Immature natural killer cell (primary cell): ENCODE data around the gene CCDC69. TPM values are rescaled to one million over a fixed set of nuclear protein-coding genes. Genes with fewer than 3 reads are reported as not detected.
"Not testable (repeated sequence)": the region's sequence is repeated elsewhere in the genome, so short reads cannot be mapped to it uniquely, and the experiment has no call there.

ENCODE experiments used
- DNase-seq, 3 donors: peaks; one replicate each; pipeline ENCODE4 v3.0.0; 2022; ENCODE audit warnings: mixed read lengths in 1 of 3
- H3K27ac Mint-ChIP-seq, 6 donors: one replicate each; pipeline ENCODE4 v1.8.0; 2020; ENCODE audit warnings: mixed read lengths in 6 of 6, mild to moderate bottlenecking in 5 of 6, inconsistent platforms in 4 of 6, moderate library complexity in 3 of 6
- H3K27me3 Mint-ChIP-seq, 3 donors: one replicate each; pipeline ENCODE4 v1.8.0; 2020 to 2021; ENCODE audit warnings: low read depth in 3 of 3, mild to moderate bottlenecking in 3 of 3, mixed read lengths in 3 of 3, moderate library complexity in 3 of 3, inconsistent platforms in 1 of 3
- H3K36me3 Mint-ChIP-seq, 3 donors: one replicate each; pipeline ENCODE4 v1.8.0; 2020; ENCODE audit warnings: mixed read lengths in 3 of 3, inconsistent platforms in 2 of 3, mild to moderate bottlenecking in 2 of 3
- H3K4me1 Mint-ChIP-seq, 2 donors: one replicate each; pipeline ENCODE4 v1.8.0; 2020; ENCODE audit warnings: inconsistent platforms in 2 of 2, mild to moderate bottlenecking in 2 of 2, mixed read lengths in 2 of 2, moderate library complexity in 1 of 2
- H3K4me3 Mint-ChIP-seq, 5 donors: one replicate each; pipeline ENCODE4 v1.8.0; 2020; ENCODE audit warnings: mild to moderate bottlenecking in 5 of 5, mixed read lengths in 5 of 5, inconsistent platforms in 3 of 5, moderate library complexity in 3 of 5
- H3K9me3 Mint-ChIP-seq, 6 donors: one replicate each; pipeline ENCODE4 v1.8.0; 2020; ENCODE audit warnings: mild to moderate bottlenecking in 6 of 6, mixed read lengths in 6 of 6, inconsistent platforms in 4 of 6, moderate library complexity in 3 of 6
- polyA plus RNA-seq, 3 donors: library from polyadenylated mRNA; unstranded; fragments of 300-500 nt; fragmentation: Illumina TruSeq; gene quantifications; one replicate each; pipeline ENCODE4 v1.2.3, GENCODE V29; 2021

Gene CCDC69
- 100 to 1,000 TPM in 2 of 3 donors, 10 to 100 TPM in 1; 88.1 to 256 (median 149) TPM for polyA plus RNA-seq

- Mint-ChIP-seq H3K4me1 (peaks cover 61 to 64% of the 10 kb centered on the region in 2 donors), H3K36me3 (peaks cover 0 to 11% (median 6%) of the 10 kb centered on the region in 3 donors), H3K27ac (peak within 1 kb of the TSS; percentile 94 to 98 (median 97)), H3K9me3 (no peaks in the 10 kb centered on the region), H3K4me3 (peak within 1 kb of the TSS; percentile 89 to 99 (median 96)), H3K27me3 (peaks cover 0 to 15% (median 0%) of the 10 kb centered on the region in 3 donors)
- peak; percentile 64 to 67 (median 65) for DNase-seq
Measured at GRCh38 chr5:151223447-151224264, at the start of gene CCDC69. TSS of gene CCDC69 (minus strand) at chr5:151224092. CDS start at chr5:151223970, 122 bp downstream.

- no peak overlapping the region for H3K4me3 Mint-ChIP-seq
- no peak overlapping the region for H3K27ac Mint-ChIP-seq
- DNase-seq = no peak
- no peaks in the 10 kb centered on the region for H3K4me1 Mint-ChIP-seq
- no peaks in the 10 kb centered on the region for H3K9me3 Mint-ChIP-seq
- H3K36me3 Mint-ChIP-seq = peaks cover 0 to 16% (median 10%) of the 10 kb centered on the region in 3 donors
- no peaks in the 10 kb centered on the region for H3K27me3 Mint-ChIP-seq
Measured at GRCh38 chr5:151271336-151271735, 47.4 kb upstream of the CCDC69 start.

- H3K27me3 Mint-ChIP-seq = no peaks in the 10 kb centered on the region
- no peak overlapping the region for H3K27ac Mint-ChIP-seq
- DNase-seq = no peak
- H3K36me3 Mint-ChIP-seq = peaks cover 0 to 18% (median 10%) of the 10 kb centered on the region in 3 donors
- H3K4me3 Mint-ChIP-seq = no peak overlapping the region
- H3K4me1 Mint-ChIP-seq = no peaks in the 10 kb centered on the region
- no peaks in the 10 kb centered on the region for H3K9me3 Mint-ChIP-seq
Measured at GRCh38 chr5:151270599-151270998, 46.7 kb upstream of the CCDC69 start.

GRCh38 chr5:151267491-151268260 is 43.8 kb upstream of the CCDC69 start:
- no peaks in the 10 kb centered on the region for H3K4me1 Mint-ChIP-seq
- no peak overlapping the region for H3K27ac Mint-ChIP-seq
- H3K9me3 Mint-ChIP-seq = no peaks in the 10 kb centered on the region
- DNase-seq = no peak
- H3K27me3 Mint-ChIP-seq = no peaks in the 10 kb centered on the region
- no peak overlapping the region for H3K4me3 Mint-ChIP-seq
- peaks cover 3 to 25% (median 25%) of the 10 kb centered on the region in 3 donors for H3K36me3 Mint-ChIP-seq

- Mint-ChIP-seq H3K4me1 (no peaks in the 10 kb centered on the region), H3K36me3 (peaks cover 3 to 33% (median 32%) of the 10 kb centered on the region in 3 donors), H3K27me3 (no peaks in the 10 kb centered on the region), H3K9me3 (no peaks in the 10 kb centered on the region), H3K27ac (no peak overlapping the region), H3K4me3 (no peak overlapping the region)
- DNase-seq = no peak
Measured at GRCh38 chr5:151264113-151264512, 40.2 kb upstream of the CCDC69 start.

GRCh38 chr5:151262532-151262931 is 38.6 kb upstream of the CCDC69 start:
- no peak overlapping the region for H3K4me3 Mint-ChIP-seq
- no peak overlapping the region for H3K27ac Mint-ChIP-seq
- DNase-seq = no peak
- H3K36me3 Mint-ChIP-seq = peaks cover 3 to 28% (median 25%) of the 10 kb centered on the region in 3 donors
- no peaks in the 10 kb centered on the region for H3K4me1 Mint-ChIP-seq
- no peaks in the 10 kb centered on the region for H3K9me3 Mint-ChIP-seq
- H3K27me3 Mint-ChIP-seq = no peaks in the 10 kb centered on the region

GRCh38 chr5:151259931-151260330 is 36.0 kb upstream of the CCDC69 start:
- no peak for DNase-seq
- peaks cover 3 to 22% (median 14%) of the 10 kb centered on the region in 3 donors for H3K36me3 Mint-ChIP-seq
- no peak overlapping the region for H3K4me3 Mint-ChIP-seq
- H3K9me3 Mint-ChIP-seq = no peaks in the 10 kb centered on the region
- H3K27me3 Mint-ChIP-seq = no peaks in the 10 kb centered on the region
- H3K4me1 Mint-ChIP-seq = no peaks in the 10 kb centered on the region
- H3K27ac Mint-ChIP-seq = no peak overlapping the region

GRCh38 chr5:151258816-151259215 is 34.9 kb upstream of the CCDC69 start:
- Mint-ChIP-seq H3K27ac (peak overlapping the region in 1 of 6 donors; percentile 16), H3K9me3 (no peaks in the 10 kb centered on the region), H3K27me3 (no peaks in the 10 kb centered on the region), H3K4me1 (peaks cover 3 to 4% of the 10 kb centered on the region in 2 donors), H3K4me3 (no peak overlapping the region), H3K36me3 (peaks cover 0 to 14% (median 13%) of the 10 kb centered on the region in 3 donors)
- DNase-seq = no peak

- Mint-ChIP-seq H3K36me3 (peaks cover 0 to 10% (median 10%) of the 10 kb centered on the region in 3 donors), H3K27me3 (no peaks in the 10 kb centered on the region), H3K4me1 (peaks cover 9 to 10% of the 10 kb centered on the region in 2 donors), H3K9me3 (no peaks in the 10 kb centered on the region), H3K4me3 (no peak overlapping the region), H3K27ac (no peak overlapping the region)
- DNase-seq = no peak
Measured at GRCh38 chr5:151258201-151258611, 34.3 kb upstream of the CCDC69 start.

- H3K36me3 Mint-ChIP-seq = peaks cover 0 to 8% (median 8%) of the 10 kb centered on the region in 3 donors
- peaks cover 13 to 14% of the 10 kb centered on the region in 2 donors for H3K4me1 Mint-ChIP-seq
- peaks cover 0 to 2% (median under 1%) of the 10 kb centered on the region in 3 donors for H3K27me3 Mint-ChIP-seq
- H3K9me3 Mint-ChIP-seq = no peaks in the 10 kb centered on the region
- DNase-seq = no peak
- no peak overlapping the region for H3K4me3 Mint-ChIP-seq
- H3K27ac Mint-ChIP-seq = no peak overlapping the region
Measured at GRCh38 chr5:151257731-151258181, 33.9 kb upstream of the CCDC69 start.

GRCh38 chr5:151255621-151256286 is 31.9 kb upstream of the CCDC69 start:
- no peak for DNase-seq

GRCh38 chr5:151254990-151255389 is 31.1 kb upstream of the CCDC69 start:
- H3K27me3 Mint-ChIP-seq, H3K36me3 Mint-ChIP-seq, DNase-seq, H3K9me3 Mint-ChIP-seq, H3K27ac Mint-ChIP-seq: not testable (repeated sequence)
- peak overlapping the region in 1 of 5 donors; percentile 6 for H3K4me3 Mint-ChIP-seq
- H3K4me1 Mint-ChIP-seq = peaks cover 25 to 28% of the 10 kb centered on the region in 2 donors

More at GRCh38 chr5:151255621-151256286, 31.9 kb upstream of the CCDC69 start:
- H3K27me3 Mint-ChIP-seq = peaks cover 2 to 5% (median 3%) of the 10 kb centered on the region in 3 donors
- H3K36me3 Mint-ChIP-seq = no peaks in the 10 kb centered on the region
- no peak overlapping the region for H3K4me3 Mint-ChIP-seq
- peaks cover 25 to 28% of the 10 kb centered on the region in 2 donors for H3K4me1 Mint-ChIP-seq
- H3K9me3 Mint-ChIP-seq = no peaks in the 10 kb centered on the region
- H3K27ac Mint-ChIP-seq = no peak overlapping the region

- no peaks in the 10 kb centered on the region for H3K9me3 Mint-ChIP-seq
- H3K27me3 Mint-ChIP-seq = peaks cover 2 to 7% (median 3%) of the 10 kb centered on the region in 3 donors
- H3K36me3 Mint-ChIP-seq = no peaks in the 10 kb centered on the region
- DNase-seq = no peak
- no peak overlapping the region for H3K27ac Mint-ChIP-seq
- peaks cover 25 to 28% of the 10 kb centered on the region in 2 donors for H3K4me1 Mint-ChIP-seq
- no peak overlapping the region for H3K4me3 Mint-ChIP-seq
Measured at GRCh38 chr5:151254556-151254955, 30.7 kb upstream of the CCDC69 start.
